ENCODE measurements around the gene SP9. TPM values are rescaled to one million over a fixed set of nuclear protein-coding genes. Genes with fewer than 3 reads are reported as not detected.

Gene SP9
- total and polyA plus RNA-seq, 11 donors, result 0.08 TPM; not detected in 10

- no peaks in the 10 kb centered on the region for H3K36me3 ChIP-seq
- no peak for ATAC-seq
- no peak overlapping the region for H3K27ac ChIP-seq
- H3K9me3 ChIP-seq, result no peaks in the 10 kb centered on the region
- no peak overlapping the region for H3K4me3 ChIP-seq
- WGBS, 4 donors, result 10 to 21% (median 15%) methylated on average over 6 of the region's 6 CpGs
- no peak for TF ChIP-seq POLR2A (IDR thresholded peaks at IDR 0.05)
- no peak for TF ChIP-seq CTCF (IDR thresholded peaks at IDR 0.05)
- DNase-seq, result no peak
- intact Hi-C loops (cut with DNase I), result no loop called here
- H3K4me1 ChIP-seq, result peaks cover 0 to 41% (median 24%) of the 10 kb centered on the region in 12 donors
- H3K27me3 ChIP-seq, result peaks cover 63 to 100% (median 88%) of the 10 kb centered on the region in 9 donors
Observed at GRCh38 chr2:174327841-174328113, 7.0 kb upstream of the SP9 start.

GRCh38 chr2:174328114-174328960, 6.4 kb upstream of the SP9 start:
- Histone ChIP-seq H3K9me3 (no peaks in the 10 kb centered on the region), H3K27me3 (peaks cover 68 to 100% (median 88%) of the 10 kb centered on the region in 9 donors), H3K4me3 (no peak overlapping the region), H3K36me3 (no peaks in the 10 kb centered on the region), H3K27ac (no peak overlapping the region), H3K4me1 (peaks cover 0 to 47% (median 25%) of the 10 kb centered on the region in 12 donors)
- DNase-seq (peak in 1 of 5 donors; percentile 60), ATAC-seq (peak in 1 of 4 donors; percentile 20)
- intact Hi-C loops (cut with DNase I), result no loop called here
- WGBS, 4 donors, result 3 to 12% (median 7%) methylated on average over 30 to 44 of the region's 44 CpGs
- no peak for TF ChIP-seq POLR2A (IDR thresholded peaks at IDR 0.05)
- TF ChIP-seq CTCF (IDR thresholded peaks at IDR 0.05), result no peak

- no peak overlapping the region for H3K27ac ChIP-seq
- ATAC-seq (no peak), DNase-seq (no peak)
- H3K4me3 ChIP-seq, result no peak overlapping the region
- intact Hi-C loops (cut with DNase I), result no loop called here
- no peaks in the 10 kb centered on the region for H3K9me3 ChIP-seq
- peaks cover 0 to 55% (median 26%) of the 10 kb centered on the region in 12 donors for H3K4me1 ChIP-seq
- no peaks in the 10 kb centered on the region for H3K36me3 ChIP-seq
- WGBS, 4 donors, result 19 to 40% (median 28%) methylated on average over 16 of the region's 16 CpGs
- TF ChIP-seq POLR2A (IDR thresholded peaks at IDR 0.05), result no peak
- TF ChIP-seq CTCF (IDR thresholded peaks at IDR 0.05), result no peak
- peaks cover 76 to 100% (median 95%) of the 10 kb centered on the region in 9 donors for H3K27me3 ChIP-seq
Observed at GRCh38 chr2:174328961-174329715, 5.6 kb upstream of the SP9 start.

- peaks cover 0 to 66% (median 35%) of the 10 kb centered on the region in 12 donors for H3K4me1 ChIP-seq
- WGBS, 4 donors, result 9 to 14% (median 12%) methylated on average over 16 of the region's 16 CpGs
- DNase-seq, result no peak
- TF ChIP-seq CTCF (IDR thresholded peaks at IDR 0.05), result no peak
- TF ChIP-seq POLR2A (IDR thresholded peaks at IDR 0.05), result no peak
- peaks cover 85 to 100% (median 100%) of the 10 kb centered on the region in 9 donors for H3K27me3 ChIP-seq
- no peaks in the 10 kb centered on the region for H3K9me3 ChIP-seq
- H3K36me3 ChIP-seq, result no peaks in the 10 kb centered on the region
- H3K4me3 ChIP-seq, result no peak overlapping the region
- H3K27ac ChIP-seq, result no peak overlapping the region
- no peak for ATAC-seq
- intact Hi-C loops (cut with DNase I), result loop anchor here in 4 of 10 donors (5.0 to 10.0 kb wide), 5 partner anchors 166 to 756 kb away; partner anchors contain the start of gene SP3 (in 1 of the 4)
Observed at GRCh38 chr2:174330945-174331594, 3.7 kb upstream of the SP9 start.

All from heart left ventricle (tissue), 16 donors.